RWPE2 (cell line): Measurements from ENCODE around the gene CXCL8.

ENCODE experiments used
- ATAC-seq: fragments of 200-7000 bp; cut with Tn5 transposase; 3 replicates; pipeline ENCODE4 v1.9.1; 2021; ENCODE audit warnings: low read depth
- DNase-seq: peaks from one replicate; pipeline ENCODE4 v3.0.0-alpha.2; 2020; ENCODE audit warnings: low spot score
- H3K27ac ChIP-seq: fragments of 450-650 bp; 2 replicates; pipeline ENCODE4 v1.5.1; 2017; ENCODE audit warnings: mild to moderate bottlenecking; ENCODE audit not compliant: poor library complexity, severe bottlenecking
- H3K27me3 ChIP-seq: fragments of 250-450 bp; sonication (Bioruptor Pico); 2 replicates; pipeline ENCODE4 v1.5.1; 2021; ENCODE audit warnings: mild to moderate bottlenecking, moderate library complexity; ENCODE audit not compliant: insufficient read depth, poor library complexity, severe bottlenecking
- H3K36me3 ChIP-seq: fragments of 250-450 bp; sonication (Bioruptor Pico); 2 replicates; pipeline ENCODE4 v1.5.1; 2020; ENCODE audit warnings: low read depth, mild to moderate bottlenecking, moderate library complexity
- H3K4me1 ChIP-seq: fragments of 250-450 bp; sonication (Bioruptor Pico); 2 replicates; pipeline ENCODE4 v1.5.1; 2021; ENCODE audit warnings: mild to moderate bottlenecking, moderate library complexity; ENCODE audit not compliant: insufficient read depth, poor library complexity, severe bottlenecking
- H3K4me3 ChIP-seq: fragments of 250-450 bp; sonication (Bioruptor Pico); 2 replicates; pipeline ENCODE4 v1.5.1; 2021; ENCODE audit warnings: mild to moderate bottlenecking, moderate library complexity; ENCODE audit not compliant: severe bottlenecking
- H3K9me3 ChIP-seq: fragments of 250-450 bp; sonication (Bioruptor Pico); 2 replicates; pipeline ENCODE4 v1.5.1; 2021; ENCODE audit warnings: mild to moderate bottlenecking, moderate library complexity; ENCODE audit not compliant: severe bottlenecking
- CTCF ChIP-seq: fragments of 450-650 bp; IDR thresholded peaks from one replicate; pipeline ENCODE4 v1.5.1; 2017; ENCODE audit warnings: mild to moderate bottlenecking, moderate library complexity; ENCODE audit not compliant: poor library complexity, severe bottlenecking

The CXCL8 gene

GRCh38 chr4:73752424-73752823 is 12.1 kb downstream of the CXCL8 start:
- H3K36me3 ChIP-seq = no peaks in the 10 kb centered on the region
- TF ChIP-seq CTCF = no peak
- no peak overlapping the region for H3K27ac ChIP-seq
- peaks cover 5% of the 10 kb centered on the region for H3K4me1 ChIP-seq
- ATAC-seq (no peak), DNase-seq (no peak)
- no peaks in the 10 kb centered on the region for H3K27me3 ChIP-seq
- no peaks in the 10 kb centered on the region for H3K9me3 ChIP-seq
- H3K4me3 ChIP-seq = no peak overlapping the region

GRCh38 chr4:73753215-73753614 is 12.8 kb downstream of the CXCL8 start:
- no peak overlapping the region for H3K27ac ChIP-seq
- ATAC-seq (no peak; the same call in 2 of the 3 replicates), DNase-seq (no peak)
- H3K4me3 ChIP-seq = no peak overlapping the region
- TF ChIP-seq CTCF = no peak
- peaks cover 5% of the 10 kb centered on the region for H3K4me1 ChIP-seq
- H3K27me3 ChIP-seq = no peaks in the 10 kb centered on the region
- no peaks in the 10 kb centered on the region for H3K36me3 ChIP-seq
- H3K9me3 ChIP-seq = no peaks in the 10 kb centered on the region

GRCh38 chr4:73754934-73755333 is 14.6 kb downstream of the CXCL8 start:
- no peaks in the 10 kb centered on the region for H3K36me3 ChIP-seq
- no peak for DNase-seq
- no peak for TF ChIP-seq CTCF
- no peaks in the 10 kb centered on the region for H3K9me3 ChIP-seq
- H3K27ac ChIP-seq = no peak overlapping the region
- no peaks in the 10 kb centered on the region for H3K27me3 ChIP-seq
- H3K4me1 ChIP-seq = peaks cover 8% of the 10 kb centered on the region
- no peak overlapping the region for H3K4me3 ChIP-seq
- no peak for ATAC-seq

- Histone ChIP-seq H3K9me3 (no peaks in the 10 kb centered on the region), H3K4me1 (peaks cover 3% of the 10 kb centered on the region), H3K36me3 (no peaks in the 10 kb centered on the region), H3K4me3 (no peak overlapping the region), H3K27ac (no peak overlapping the region), H3K27me3 (no peaks in the 10 kb centered on the region)
- DNase-seq = no peak
- no peak for TF ChIP-seq CTCF
- ATAC-seq = no peak
Observed at GRCh38 chr4:73759357-73759756, 19.0 kb downstream of the CXCL8 start.

- ATAC-seq (no peak), DNase-seq (no peak)
- no peaks in the 10 kb centered on the region for H3K9me3 ChIP-seq
- H3K36me3 ChIP-seq = no peaks in the 10 kb centered on the region
- H3K4me3 ChIP-seq = no peak overlapping the region
- H3K27me3 ChIP-seq = no peaks in the 10 kb centered on the region
- TF ChIP-seq CTCF = no peak
- no peak overlapping the region for H3K27ac ChIP-seq
- H3K4me1 ChIP-seq = peaks cover 3% of the 10 kb centered on the region
Observed at GRCh38 chr4:73761856-73762255, 21.5 kb downstream of the CXCL8 start.
